H9 (cell line): ENCODE data around the gene MYO5C. TPM values are rescaled to one million over a fixed set of nuclear protein-coding genes. Genes with fewer than 3 reads are reported as not detected.

Source experiments
- DNase-seq: peaks from one replicate; pipeline ENCODE4 v3.0.0-alpha.2; 2017
- H2AFZ ChIP-seq: one replicate; pipeline ENCODE4 v1.6.1; 2013; ENCODE audit warnings: mild to moderate bottlenecking, low read length, control low read depth, moderate library complexity
- H2AK5ac ChIP-seq: 2 replicates; pipeline ENCODE4 v1.6.1; 2013; ENCODE audit warnings: low read length, control low read depth, mixed read lengths; ENCODE audit not compliant: insufficient read length
- H2BK120ac ChIP-seq: one replicate; pipeline ENCODE4 v1.6.1; 2013; ENCODE audit warnings: low read depth, mild to moderate bottlenecking, low read length, control low read depth, inconsistent platforms; ENCODE audit not compliant: poor library complexity, severe bottlenecking
- H2BK12ac ChIP-seq: 2 replicates; pipeline ENCODE4 v1.6.1; 2013; ENCODE audit warnings: low read length, control low read depth, mixed read lengths, low read depth; ENCODE audit not compliant: insufficient read length
- H2BK15ac ChIP-seq: 2 replicates; pipeline ENCODE4 v1.6.1; 2013; ENCODE audit warnings: low read depth, low read length, control low read depth
- H2BK20ac ChIP-seq: one replicate; pipeline ENCODE4 v1.6.1; 2013; ENCODE audit warnings: low read depth, mild to moderate bottlenecking, low read length, control low read depth, inconsistent platforms; ENCODE audit not compliant: poor library complexity, severe bottlenecking
- H2BK5ac ChIP-seq: 2 replicates; pipeline ENCODE4 v1.6.1; 2013; ENCODE audit warnings: low read length, control low read depth, mixed read lengths; ENCODE audit not compliant: insufficient read length
- H3K14ac ChIP-seq: 2 replicates; pipeline ENCODE4 v1.6.1; 2013; ENCODE audit warnings: low read length, control low read depth; ENCODE audit not compliant: insufficient read depth
- H3K18ac ChIP-seq: 2 replicates; pipeline ENCODE4 v1.6.1; 2013; ENCODE audit warnings: low read depth, mild to moderate bottlenecking, mixed read lengths, low read length, control low read depth; ENCODE audit not compliant: insufficient read length
- H3K23ac ChIP-seq: 2 replicates; pipeline ENCODE4 v1.6.1; 2013; ENCODE audit warnings: low read length, control low read depth, mixed read lengths, low read depth; ENCODE audit not compliant: insufficient read length
- H3K23me2 ChIP-seq: 2 replicates; pipeline ENCODE4 v1.6.1; 2013; ENCODE audit warnings: low read depth, mild to moderate bottlenecking, mixed read lengths, low read length, control low read depth; ENCODE audit not compliant: insufficient read length, poor library complexity, severe bottlenecking
- H3K27ac ChIP-seq: 2 replicates; pipeline ENCODE4 v1.5.1; 2013; ENCODE audit warnings: low read length, control low read depth, mixed read lengths, low read depth; ENCODE audit not compliant: insufficient read length
- H3K27me3 ChIP-seq: 2 replicates; pipeline ENCODE4 v1.6.1; 2013; ENCODE audit warnings: low read length, control low read depth, inconsistent platforms; ENCODE audit not compliant: insufficient read depth
- H3K4ac ChIP-seq: 2 replicates; pipeline ENCODE4 v1.6.1; 2013; ENCODE audit warnings: low read depth, mild to moderate bottlenecking, control low read depth, inconsistent platforms, low read length, moderate library complexity
- H3K4me1 ChIP-seq: 2 replicates; pipeline ENCODE4 v1.6.1; 2013; ENCODE audit warnings: low read length, control low read depth, inconsistent platforms; ENCODE audit not compliant: insufficient read depth
- H3K4me2 ChIP-seq: 2 replicates; pipeline ENCODE4 v1.6.1; 2013; ENCODE audit warnings: low read length, control low read depth, mixed read lengths; ENCODE audit not compliant: insufficient read length, insufficient read depth
- H3K56ac ChIP-seq: 2 replicates; pipeline ENCODE4 v1.6.1; 2013; ENCODE audit warnings: low read depth, mild to moderate bottlenecking, mixed read lengths, low read length, control low read depth; ENCODE audit not compliant: insufficient read length
- H3K79me1 ChIP-seq: 2 replicates; pipeline ENCODE4 v1.6.1; 2013; ENCODE audit warnings: low read depth, mild to moderate bottlenecking, moderate library complexity, low read length, control low read depth, inconsistent platforms; ENCODE audit not compliant: insufficient read depth, poor library complexity, severe bottlenecking
- H3K79me2 ChIP-seq: 2 replicates; pipeline ENCODE4 v1.6.1; 2013; ENCODE audit warnings: low read length, control low read depth, inconsistent platforms; ENCODE audit not compliant: insufficient read depth
- H3K9ac ChIP-seq: 2 replicates; pipeline ENCODE4 v1.6.1; 2013; ENCODE audit warnings: low read length, control low read depth, mixed read lengths; ENCODE audit not compliant: insufficient read length; ENCODE audit errors: extremely low read depth
- H3K9me3 ChIP-seq: one replicate; pipeline ENCODE4 v1.6.1; 2013; ENCODE audit warnings: low read depth, low read length, inconsistent platforms; ENCODE audit not compliant: control insufficient read depth
- H3T11ph ChIP-seq: one replicate; pipeline ENCODE4 v1.6.1; 2013; ENCODE audit warnings: mild to moderate bottlenecking, low read length, control low read depth, inconsistent platforms
- H4K20me1 ChIP-seq: one replicate; pipeline ENCODE4 v1.6.1; 2013; ENCODE audit not compliant: control insufficient read depth, insufficient read length, insufficient read depth
- H4K5ac ChIP-seq: 2 replicates; pipeline ENCODE4 v1.6.1; 2013; ENCODE audit warnings: low read depth, mild to moderate bottlenecking, mixed read lengths, low read length, control low read depth; ENCODE audit not compliant: insufficient read length
- H4K8ac ChIP-seq: replicated peaks from 2 replicates; pipeline ENCODE4 v1.6.1; 2013; ENCODE audit warnings: low read length, control low read depth, mixed read lengths, low read depth; ENCODE audit not compliant: insufficient read length
- H4K91ac ChIP-seq: 2 replicates; pipeline ENCODE4 v1.6.1; 2013; ENCODE audit warnings: low read depth, mild to moderate bottlenecking, moderate library complexity, mixed read lengths, low read length, control low read depth; ENCODE audit not compliant: insufficient read length
- H3K27ac Mint-ChIP-seq, 3 experiments: 2 replicates in 2 of 3; 3 replicates in 1 of 3; pipeline ENCODE4 v1.8.0; 2020 to 2021; ENCODE audit warnings: mixed read lengths in 3 of 3, mild to moderate bottlenecking in 1 of 3, moderate library complexity in 1 of 3
- H3K27me3 Mint-ChIP-seq: 2 replicates; pipeline ENCODE4 v1.8.0; 2021; ENCODE audit warnings: low read depth, mild to moderate bottlenecking, moderate library complexity, mixed read lengths
- H3K36me3 Mint-ChIP-seq, 3 experiments: 2 replicates in 2 of 3; 3 replicates in 1 of 3; pipeline ENCODE4 v1.8.0; 2020 to 2021; ENCODE audit warnings: low read depth in 3 of 3, mixed read lengths in 3 of 3; ENCODE audit not compliant: insufficient read depth in 1 of 3
- H3K4me1 Mint-ChIP-seq, 2 experiments: 2 replicates each; pipeline ENCODE4 v1.8.0; 2020; ENCODE audit warnings: mixed read lengths in 2 of 2
- H3K4me3 Mint-ChIP-seq, 2 experiments: 2 replicates in 1 of 2; 3 replicates in 1 of 2; pipeline ENCODE4 v1.8.0; 2020 to 2021; ENCODE audit warnings: mild to moderate bottlenecking in 2 of 2, mixed read lengths in 2 of 2, moderate library complexity in 1 of 2
- H3K9me3 Mint-ChIP-seq, 2 experiments: 2 replicates in 1 of 2; 3 replicates in 1 of 2; pipeline ENCODE4 v1.8.0; 2020; ENCODE audit warnings: mild to moderate bottlenecking in 2 of 2, mixed read lengths in 2 of 2, moderate library complexity in 1 of 2
- WGBS: extraction: QIAGEN DNeasy Blood & Tissue Kit; methylation state at CpG from one replicate; pipeline ENCODE4 v1.1.7; 2013; ENCODE audit warnings: missing lambda C conversion rate, low lambda C conversion rate, mixed read lengths; ENCODE audit not compliant: insufficient read length; ENCODE audit errors: extremely low coverage; 5-methylcytosine and 5-hydroxymethylcytosine counted together
- total RNA-seq: library from RNA; stranded (reverse); gene quantifications from 2 replicates; pipeline ENCODE4 v1.2.1, GENCODE V29; 2021
- TF ChIP-seq, protein P1 (sequence below): fragments of 200-600 bp; sonication (generic); conservative IDR thresholded peaks from 3 replicates; pipeline ENCODE4 v1.8.0; 2021; ENCODE audit warnings: antibody characterized with exemption, mild to moderate bottlenecking

Gene MYO5C
- total RNA-seq, 1 experiment from 2014 or later: 22.2 TPM

DNA sequence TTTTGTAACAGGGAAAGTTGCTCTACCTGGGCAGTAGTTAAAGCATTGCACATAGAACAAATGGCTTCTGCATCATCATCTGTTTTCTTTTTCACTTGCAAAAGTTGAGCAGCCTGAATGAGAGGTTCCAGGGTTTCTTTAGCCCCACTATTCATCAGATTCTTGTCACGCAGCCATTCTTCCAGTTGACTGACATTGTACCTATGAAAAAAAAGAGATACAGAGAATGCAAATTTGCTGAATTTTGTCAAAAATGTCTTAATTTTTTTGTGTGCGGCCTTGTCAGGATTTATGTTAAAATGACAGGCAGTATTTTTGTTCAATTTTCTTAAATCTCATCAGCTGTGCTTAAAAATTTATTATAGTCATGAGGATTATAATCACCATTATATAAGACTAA lies 21.4 kb upstream of the MYO5C start:
- H2BK120ac ChIP-seq: no peak overlapping the region
- no peaks in the 10 kb centered on the region for H3K23me2 ChIP-seq
- no peak overlapping the region for H2AK5ac ChIP-seq
- H3K9me3 Mint-ChIP-seq: no peaks in the 10 kb centered on the region
- no CpG with 5 or more reads among the region's 2 CpGs for WGBS
- H3K56ac ChIP-seq: no peak overlapping the region
- H3K27ac Mint-ChIP-seq: no peak overlapping the region
- no peak overlapping the region for H4K5ac ChIP-seq
- no peaks in the 10 kb centered on the region; the same call in 1 of the 2 replicates for H3K27me3 Mint-ChIP-seq
- TF ChIP-seq, protein P1, sequence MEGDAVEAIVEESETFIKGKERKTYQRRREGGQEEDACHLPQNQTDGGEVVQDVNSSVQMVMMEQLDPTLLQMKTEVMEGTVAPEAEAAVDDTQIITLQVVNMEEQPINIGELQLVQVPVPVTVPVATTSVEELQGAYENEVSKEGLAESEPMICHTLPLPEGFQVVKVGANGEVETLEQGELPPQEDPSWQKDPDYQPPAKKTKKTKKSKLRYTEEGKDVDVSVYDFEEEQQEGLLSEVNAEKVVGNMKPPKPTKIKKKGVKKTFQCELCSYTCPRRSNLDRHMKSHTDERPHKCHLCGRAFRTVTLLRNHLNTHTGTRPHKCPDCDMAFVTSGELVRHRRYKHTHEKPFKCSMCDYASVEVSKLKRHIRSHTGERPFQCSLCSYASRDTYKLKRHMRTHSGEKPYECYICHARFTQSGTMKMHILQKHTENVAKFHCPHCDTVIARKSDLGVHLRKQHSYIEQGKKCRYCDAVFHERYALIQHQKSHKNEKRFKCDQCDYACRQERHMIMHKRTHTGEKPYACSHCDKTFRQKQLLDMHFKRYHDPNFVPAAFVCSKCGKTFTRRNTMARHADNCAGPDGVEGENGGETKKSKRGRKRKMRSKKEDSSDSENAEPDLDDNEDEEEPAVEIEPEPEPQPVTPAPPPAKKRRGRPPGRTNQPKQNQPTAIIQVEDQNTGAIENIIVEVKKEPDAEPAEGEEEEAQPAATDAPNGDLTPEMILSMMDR: no peak
- H2AFZ ChIP-seq: no peak overlapping the region
- no peak overlapping the region for H4K8ac ChIP-seq
- H3K18ac ChIP-seq: no peak overlapping the region
- no peak overlapping the region for H2BK15ac ChIP-seq
- H4K91ac ChIP-seq: no peak overlapping the region
- no peak overlapping the region for H3K14ac ChIP-seq
- H3K79me1 ChIP-seq: no peaks in the 10 kb centered on the region
- no peak overlapping the region for H3K23ac ChIP-seq
- H3K4me1 ChIP-seq: no peaks in the 10 kb centered on the region
- H2BK20ac ChIP-seq: no peak overlapping the region
- H3K9me3 ChIP-seq: no peaks in the 10 kb centered on the region
- no peak overlapping the region for H3K4ac ChIP-seq
- no peaks in the 10 kb centered on the region for H4K20me1 ChIP-seq
- H3K36me3 Mint-ChIP-seq: peaks cover 5 to 25% (median 19%) of the 10 kb centered on the region in 3 experiments; a peak in 6 of 7 replicates
- H3K4me3 Mint-ChIP-seq: no peak overlapping the region
- H3K9ac ChIP-seq: no peak overlapping the region
- no peak overlapping the region for H2BK12ac ChIP-seq
- H3K79me2 ChIP-seq: no peaks in the 10 kb centered on the region
- H3K27me3 ChIP-seq: no peaks in the 10 kb centered on the region
- DNase-seq: no peak
- no peak overlapping the region for H3T11ph ChIP-seq
- H3K4me1 Mint-ChIP-seq: no peaks in the 10 kb centered on the region
- no peak overlapping the region for H3K4me2 ChIP-seq
- H3K27ac ChIP-seq: no peak overlapping the region
- no peak overlapping the region for H2BK5ac ChIP-seq
